PC-3 (cell line): Measurements from ENCODE around the gene DBH.

ENCODE experiments used
- CTCF ChIP-seq: fragments of 300-600 bp; sonication (generic); conservative IDR thresholded peaks from 2 replicates; pipeline ENCODE4 v1.5.1; 2017; ENCODE audit warnings: antibody characterized with exemption, low read depth, mild to moderate bottlenecking, low read length
- EZH2phosphoT487 ChIP-seq: fragments of 300-600 bp; sonication (generic); IDR thresholded peaks from 2 replicates; pipeline ENCODE4 v1.6.1; 2018; ENCODE audit warnings: mild to moderate bottlenecking, antibody characterized with exemption, low read length, borderline replicate concordance

GRCh38 chr9:133592731-133593409 is 43.3 kb upstream of the DBH start:
- no peak; the same call in 1 of the 2 replicates for TF ChIP-seq CTCF
- no peak for TF ChIP-seq EZH2phosphoT487
